ENCODE data around the gene DDX54.

GRCh38 chr12:113184900-113185179 lies 438 bp downstream of the DDX54 start:
- no peak for TF ChIP-seq POLR2A (IDR thresholded peaks at IDR 0.05)
- no peak for TF ChIP-seq CTCF (IDR thresholded peaks at IDR 0.05)
- peak in 1 of 4 donors; percentile 35 for TF ChIP-seq POLR2AphosphoS5 (IDR thresholded peaks at IDR 0.05)

Data from sigmoid colon (tissue), 4 donors.